Measurements from ENCODE around the gene KRTAP5-1. TPM values are rescaled to one million over a fixed set of nuclear protein-coding genes. Genes with fewer than 3 reads are reported as not detected.

The KRTAP5-1 gene
- total and polyA plus RNA-seq, 2 experiments from 2014 or later: not detected

DNA sequence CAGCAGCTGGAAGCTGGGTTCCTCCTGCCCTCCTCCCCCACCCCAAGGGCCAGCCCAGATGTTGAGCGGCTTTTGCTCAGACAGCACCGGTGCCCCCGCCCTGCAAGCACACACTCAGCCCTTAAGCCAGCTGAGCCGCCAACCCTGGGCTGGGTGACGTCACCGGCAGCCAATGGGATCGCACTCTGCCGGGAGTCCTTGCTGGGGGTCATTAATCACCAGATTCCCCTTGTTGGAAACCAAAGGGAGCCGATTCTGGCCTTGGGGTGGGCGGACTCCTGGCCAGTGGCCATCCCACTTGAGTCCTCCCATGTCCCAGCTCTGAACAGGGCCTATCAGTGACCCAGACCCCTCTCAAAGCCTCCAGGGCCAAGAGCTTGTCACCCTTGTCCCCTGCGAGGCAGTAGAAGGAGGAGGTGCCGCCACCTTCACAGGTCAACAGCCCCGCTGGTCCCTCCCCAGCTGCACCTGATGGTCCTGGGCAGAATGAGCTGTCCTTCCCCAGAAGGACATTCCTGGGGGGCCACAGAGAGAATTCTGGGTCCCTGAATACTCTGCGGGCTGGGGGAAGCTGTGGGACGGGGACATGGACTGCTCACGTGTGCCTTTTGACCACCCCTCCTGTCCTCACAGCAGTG lies 20.4 kb downstream of the KRTAP5-1 start:
- H3K36me3 ChIP-seq: no peaks in the 10 kb centered on the region
- no peak overlapping the region for H3K4me3 ChIP-seq
- peaks cover 67% of the 10 kb centered on the region for H3K27me3 ChIP-seq
- no peaks in the 10 kb centered on the region for H3K4me1 ChIP-seq (ENCODE audit: low read depth)
- TF ChIP-seq, protein P1, sequence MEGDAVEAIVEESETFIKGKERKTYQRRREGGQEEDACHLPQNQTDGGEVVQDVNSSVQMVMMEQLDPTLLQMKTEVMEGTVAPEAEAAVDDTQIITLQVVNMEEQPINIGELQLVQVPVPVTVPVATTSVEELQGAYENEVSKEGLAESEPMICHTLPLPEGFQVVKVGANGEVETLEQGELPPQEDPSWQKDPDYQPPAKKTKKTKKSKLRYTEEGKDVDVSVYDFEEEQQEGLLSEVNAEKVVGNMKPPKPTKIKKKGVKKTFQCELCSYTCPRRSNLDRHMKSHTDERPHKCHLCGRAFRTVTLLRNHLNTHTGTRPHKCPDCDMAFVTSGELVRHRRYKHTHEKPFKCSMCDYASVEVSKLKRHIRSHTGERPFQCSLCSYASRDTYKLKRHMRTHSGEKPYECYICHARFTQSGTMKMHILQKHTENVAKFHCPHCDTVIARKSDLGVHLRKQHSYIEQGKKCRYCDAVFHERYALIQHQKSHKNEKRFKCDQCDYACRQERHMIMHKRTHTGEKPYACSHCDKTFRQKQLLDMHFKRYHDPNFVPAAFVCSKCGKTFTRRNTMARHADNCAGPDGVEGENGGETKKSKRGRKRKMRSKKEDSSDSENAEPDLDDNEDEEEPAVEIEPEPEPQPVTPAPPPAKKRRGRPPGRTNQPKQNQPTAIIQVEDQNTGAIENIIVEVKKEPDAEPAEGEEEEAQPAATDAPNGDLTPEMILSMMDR (IDR thresholded peaks at IDR 0.05; ENCODE audit: low read depth, low read length): no peak
- H3K9me3 ChIP-seq (ENCODE audit: low read depth): no peaks in the 10 kb centered on the region
- H3K27ac ChIP-seq: no peak overlapping the region
- peak; percentile 50 to 79 for DNase-seq (ENCODE audit: low read depth in 1 of 2, low spot score in 1 of 2)

DNA sequence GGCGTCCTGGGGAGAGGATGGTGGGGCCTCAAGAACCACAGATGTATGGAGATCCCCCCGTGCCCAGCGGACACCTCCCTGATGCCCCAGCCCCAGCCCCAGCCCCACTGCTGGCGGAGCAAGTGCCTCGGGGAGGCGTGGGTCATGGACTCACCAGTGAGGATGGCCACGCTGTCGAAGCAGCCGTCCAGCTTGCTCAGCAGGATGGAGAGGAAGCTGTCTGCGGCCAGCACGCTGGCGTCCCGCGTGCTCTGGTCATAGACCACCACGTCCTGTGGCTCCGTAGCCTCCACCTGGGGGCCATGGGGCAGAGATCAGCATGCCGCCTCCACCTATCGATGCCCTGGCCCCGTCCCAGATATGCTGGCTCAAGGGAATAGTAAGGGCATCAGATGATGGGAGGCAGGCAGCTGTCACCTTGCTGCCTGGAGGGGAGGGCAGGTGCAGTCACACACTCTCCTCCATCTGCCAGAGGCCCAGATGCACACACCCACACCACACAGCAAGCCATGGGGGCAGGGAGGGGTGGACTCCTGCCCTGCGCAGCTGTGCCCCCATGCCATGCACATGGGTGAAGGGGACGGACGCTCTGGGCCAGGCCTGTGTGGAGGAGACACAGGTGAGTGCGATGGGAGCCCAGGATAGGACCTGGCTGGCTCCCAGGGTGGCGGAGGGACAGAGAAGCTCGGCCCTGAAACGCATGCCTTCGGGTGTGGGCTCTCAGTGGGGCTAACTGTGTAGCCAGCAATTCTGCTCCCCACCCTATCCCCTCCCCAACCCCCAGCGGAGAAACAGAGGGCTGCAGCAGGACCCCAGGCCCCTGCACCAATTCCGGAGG lies 21.2 kb downstream of the KRTAP5-1 start:
- Histone ChIP-seq H3K4me3 (no peak overlapping the region), H3K4me1 (ENCODE audit: low read depth) (no peaks in the 10 kb centered on the region), H3K27me3 (peaks cover 67% of the 10 kb centered on the region), H3K9me3 (ENCODE audit: low read depth) (no peaks in the 10 kb centered on the region), H3K36me3 (no peaks in the 10 kb centered on the region), H3K27ac (no peak overlapping the region)
- no peak for DNase-seq (ENCODE audit: low read depth in 1 of 2, low spot score in 1 of 2)
- TF ChIP-seq, protein P1 (IDR thresholded peaks at IDR 0.05; ENCODE audit: low read depth, low read length): no peak

DNA sequence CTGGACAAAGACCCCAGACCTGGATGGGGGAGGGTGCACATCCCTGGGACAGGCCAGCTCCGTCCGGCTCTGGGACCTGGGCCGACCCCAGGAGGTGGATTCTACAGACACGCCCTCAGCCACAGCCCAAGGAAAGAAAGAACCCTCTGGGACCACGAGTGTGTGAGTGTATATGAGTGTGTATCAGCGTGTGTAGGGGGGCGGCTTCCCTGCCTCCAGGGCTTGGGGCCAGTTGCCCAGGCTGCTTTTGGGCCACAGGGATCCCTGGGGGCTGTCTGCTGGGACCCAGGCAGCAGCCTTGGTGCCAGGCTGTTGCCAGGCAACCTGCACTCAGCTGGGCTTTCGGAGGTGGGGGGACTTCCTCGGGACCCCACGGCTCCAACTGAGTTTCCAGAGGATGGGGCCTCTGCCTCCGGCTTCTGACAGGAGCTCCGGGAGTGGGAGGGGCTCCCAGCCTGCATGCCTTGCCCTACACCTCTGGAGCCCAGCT lies 21.9 kb downstream of the KRTAP5-1 start:
- Histone ChIP-seq H3K27me3 (peaks cover 67% of the 10 kb centered on the region), H3K4me3 (no peak overlapping the region), H3K27ac (no peak overlapping the region), H3K4me1 (ENCODE audit: low read depth) (no peaks in the 10 kb centered on the region), H3K9me3 (ENCODE audit: low read depth) (no peaks in the 10 kb centered on the region), H3K36me3 (no peaks in the 10 kb centered on the region)
- TF ChIP-seq, protein P1 (IDR thresholded peaks at IDR 0.05; ENCODE audit: low read depth, low read length): no peak
- DNase-seq (ENCODE audit: low read depth in 1 of 2, low spot score in 1 of 2): no peak

DNA sequence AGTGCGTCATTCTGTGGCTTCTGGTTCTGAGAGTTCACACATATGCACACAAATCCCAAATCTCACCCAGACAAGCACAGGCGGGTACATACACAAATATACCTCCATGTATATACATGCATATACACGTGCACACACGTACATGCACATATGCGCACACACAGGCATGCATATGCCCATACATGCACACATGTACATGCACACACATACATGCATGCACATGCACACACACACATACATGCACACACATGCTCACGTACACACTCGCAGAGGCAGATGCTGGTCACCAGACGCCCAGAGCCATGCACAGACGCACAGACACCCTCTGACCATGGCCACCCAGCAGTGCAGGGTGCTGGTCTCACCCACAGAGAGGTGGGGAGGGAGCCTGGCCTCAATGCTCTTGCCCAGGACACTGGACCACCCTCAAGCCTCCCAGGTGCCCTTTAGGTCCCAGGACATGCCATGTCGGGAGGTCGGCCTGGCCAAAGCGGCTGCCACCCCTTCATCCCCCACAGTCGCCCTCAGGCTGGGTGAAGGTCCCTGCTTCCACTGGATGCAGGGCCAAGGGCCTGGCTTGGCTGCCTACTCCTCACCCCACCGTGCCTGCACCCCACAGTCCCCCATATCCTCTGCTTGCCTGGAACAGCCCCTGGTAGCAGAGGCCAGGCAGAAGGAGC lies 22.5 kb downstream of the KRTAP5-1 start:
- no peak overlapping the region for H3K4me3 ChIP-seq
- H3K36me3 ChIP-seq: no peaks in the 10 kb centered on the region
- H3K9me3 ChIP-seq (ENCODE audit: low read depth): no peaks in the 10 kb centered on the region
- H3K27me3 ChIP-seq: peaks cover 67% of the 10 kb centered on the region
- TF ChIP-seq, protein P1 (IDR thresholded peaks at IDR 0.05; ENCODE audit: low read depth, low read length): no peak
- H3K4me1 ChIP-seq (ENCODE audit: low read depth): no peaks in the 10 kb centered on the region
- no peak for DNase-seq (ENCODE audit: low read depth in 1 of 2, low spot score in 1 of 2)
- H3K27ac ChIP-seq: no peak overlapping the region

DNA sequence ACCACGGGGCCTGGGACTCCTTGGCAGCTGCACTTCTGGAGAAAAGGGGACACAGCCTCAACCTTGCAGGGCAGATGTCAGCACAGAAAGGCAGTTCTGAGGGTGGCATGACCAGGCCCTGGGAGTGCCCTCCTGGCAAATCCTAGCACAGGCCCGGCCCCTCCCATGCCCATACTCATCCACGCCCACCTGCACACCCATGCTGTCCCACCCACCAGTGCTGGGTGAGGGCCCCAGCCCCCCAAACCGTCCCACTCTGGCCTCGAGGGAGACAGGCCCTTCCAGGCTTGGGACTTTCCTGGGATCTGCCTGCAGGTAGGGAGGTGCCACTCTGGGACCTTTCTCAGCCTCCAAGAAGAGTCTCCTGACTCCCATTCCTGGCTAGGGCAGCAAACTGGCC lies 23.1 kb downstream of the KRTAP5-1 start:
- no peak for DNase-seq (ENCODE audit: low read depth in 1 of 2, low spot score in 1 of 2)
- H3K36me3 ChIP-seq: no peaks in the 10 kb centered on the region
- H3K9me3 ChIP-seq (ENCODE audit: low read depth): no peaks in the 10 kb centered on the region
- peaks cover 72% of the 10 kb centered on the region for H3K27me3 ChIP-seq
- H3K27ac ChIP-seq: no peak overlapping the region
- TF ChIP-seq, protein P1 (IDR thresholded peaks at IDR 0.05; ENCODE audit: low read depth, low read length): no peak
- H3K4me3 ChIP-seq: no peak overlapping the region
- H3K4me1 ChIP-seq (ENCODE audit: low read depth): no peaks in the 10 kb centered on the region
